Spleen (tissue), 7 donors: Measurements from ENCODE around the gene ATXN7L1.

Source experiments
- POLR2A ChIP-seq, 3 donors: fragments of 450-650 bp; IDR thresholded peaks; one replicate each; pipeline ENCODE4 v1.5.1; 2017; ENCODE audit warnings: antibody characterized with exemption in 3 of 3, mild to moderate bottlenecking in 1 of 3
- POLR2AphosphoS5 ChIP-seq, 3 donors: sonication (generic); formaldehyde crosslinking; IDR thresholded peaks; one replicate each; pipeline ENCODE4 v1.5.1; 2017; ENCODE audit warnings: antibody characterized with exemption in 3 of 3
- TF ChIP-seq, protein P1 (sequence below), 11 experiments: fragments of 200-600 bp in 7 of 11; fragments of 450-650 bp in 4 of 11; sonication (generic) in 4 of 11; IDR thresholded peaks in 8 of 11; conservative IDR thresholded peaks in 3 of 11; 1 replicate in 7 of 11; 2 replicates in 4 of 11; pipeline versions ENCODE4 v1.4.0 to v1.8.0; 2016 to 2021; ENCODE audit warnings: antibody characterized with exemption in 11 of 11, inconsistent platforms in 4 of 11, mild to moderate bottlenecking in 1 of 11
- donor health status: DM: no; HTN: no; CAD: no; lungs with moderate emphysema.
- donor health status: DM: no; HTN: no; CAD: no.
- donor health status: DM: no; HTN: no; CAD: no.

DNA sequence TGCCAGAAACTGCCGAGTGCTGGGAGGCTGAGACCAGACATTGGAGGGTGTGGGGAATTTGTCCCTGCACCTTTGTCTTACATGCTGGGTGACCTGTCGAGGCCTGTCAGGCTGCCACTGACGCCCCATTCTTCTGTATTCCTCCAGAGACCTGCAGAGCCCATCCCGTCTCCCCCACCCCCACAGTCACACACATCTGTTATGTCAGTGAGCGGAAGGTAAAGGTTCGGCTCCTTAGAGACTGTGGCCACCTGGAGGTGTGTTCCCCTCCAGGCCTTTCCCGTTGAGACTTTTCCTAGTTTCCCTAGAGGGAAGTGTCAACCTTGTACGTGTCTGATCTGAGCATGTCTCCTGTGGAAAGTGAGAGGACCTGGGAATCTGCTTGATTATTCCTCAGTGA lies 84.5 kb downstream of the ATXN7L1 start:
- TF ChIP-seq POLR2AphosphoS5 (IDR thresholded peaks at IDR 0.05): no peak
- TF ChIP-seq POLR2A (IDR thresholded peaks at IDR 0.05): no peak
- TF ChIP-seq, protein P1, sequence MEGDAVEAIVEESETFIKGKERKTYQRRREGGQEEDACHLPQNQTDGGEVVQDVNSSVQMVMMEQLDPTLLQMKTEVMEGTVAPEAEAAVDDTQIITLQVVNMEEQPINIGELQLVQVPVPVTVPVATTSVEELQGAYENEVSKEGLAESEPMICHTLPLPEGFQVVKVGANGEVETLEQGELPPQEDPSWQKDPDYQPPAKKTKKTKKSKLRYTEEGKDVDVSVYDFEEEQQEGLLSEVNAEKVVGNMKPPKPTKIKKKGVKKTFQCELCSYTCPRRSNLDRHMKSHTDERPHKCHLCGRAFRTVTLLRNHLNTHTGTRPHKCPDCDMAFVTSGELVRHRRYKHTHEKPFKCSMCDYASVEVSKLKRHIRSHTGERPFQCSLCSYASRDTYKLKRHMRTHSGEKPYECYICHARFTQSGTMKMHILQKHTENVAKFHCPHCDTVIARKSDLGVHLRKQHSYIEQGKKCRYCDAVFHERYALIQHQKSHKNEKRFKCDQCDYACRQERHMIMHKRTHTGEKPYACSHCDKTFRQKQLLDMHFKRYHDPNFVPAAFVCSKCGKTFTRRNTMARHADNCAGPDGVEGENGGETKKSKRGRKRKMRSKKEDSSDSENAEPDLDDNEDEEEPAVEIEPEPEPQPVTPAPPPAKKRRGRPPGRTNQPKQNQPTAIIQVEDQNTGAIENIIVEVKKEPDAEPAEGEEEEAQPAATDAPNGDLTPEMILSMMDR (IDR thresholded peaks at IDR 0.05 in 8 of 11, conservative IDR thresholded peaks at IDR 0.05 in 3 of 11): no peak
